Measurements from ENCODE around the gene ZBTB18. TPM values are rescaled to one million over a fixed set of nuclear protein-coding genes. Genes with fewer than 3 reads are reported as not detected.

ZBTB18 gene
- total RNA-seq, 1 donor from 2014 or later = 213 TPM

- Mint-ChIP-seq H3K27ac (ENCODE audit: unreplicated experiment) (no peak overlapping the region), H3K27me3 (ENCODE audit: unreplicated experiment) (peaks cover 8% of the 10 kb centered on the region), H3K4me1 (ENCODE audit: low read depth, unreplicated experiment) (peaks cover 3% of the 10 kb centered on the region), H3K36me3 (ENCODE audit: unreplicated experiment) (peaks cover 25% of the 10 kb centered on the region), H3K9me3 (ENCODE audit: unreplicated experiment) (peaks cover 2% of the 10 kb centered on the region), H3K4me3 (ENCODE audit: unreplicated experiment) (no peak overlapping the region)
- TF ChIP-seq, protein P1, sequence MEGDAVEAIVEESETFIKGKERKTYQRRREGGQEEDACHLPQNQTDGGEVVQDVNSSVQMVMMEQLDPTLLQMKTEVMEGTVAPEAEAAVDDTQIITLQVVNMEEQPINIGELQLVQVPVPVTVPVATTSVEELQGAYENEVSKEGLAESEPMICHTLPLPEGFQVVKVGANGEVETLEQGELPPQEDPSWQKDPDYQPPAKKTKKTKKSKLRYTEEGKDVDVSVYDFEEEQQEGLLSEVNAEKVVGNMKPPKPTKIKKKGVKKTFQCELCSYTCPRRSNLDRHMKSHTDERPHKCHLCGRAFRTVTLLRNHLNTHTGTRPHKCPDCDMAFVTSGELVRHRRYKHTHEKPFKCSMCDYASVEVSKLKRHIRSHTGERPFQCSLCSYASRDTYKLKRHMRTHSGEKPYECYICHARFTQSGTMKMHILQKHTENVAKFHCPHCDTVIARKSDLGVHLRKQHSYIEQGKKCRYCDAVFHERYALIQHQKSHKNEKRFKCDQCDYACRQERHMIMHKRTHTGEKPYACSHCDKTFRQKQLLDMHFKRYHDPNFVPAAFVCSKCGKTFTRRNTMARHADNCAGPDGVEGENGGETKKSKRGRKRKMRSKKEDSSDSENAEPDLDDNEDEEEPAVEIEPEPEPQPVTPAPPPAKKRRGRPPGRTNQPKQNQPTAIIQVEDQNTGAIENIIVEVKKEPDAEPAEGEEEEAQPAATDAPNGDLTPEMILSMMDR (IDR thresholded peaks at IDR 0.05; ENCODE audit: partially characterized antibody, unreplicated experiment) = no peak
- no peak for DNase-seq
Measured at GRCh38 chr1:244085891-244086290, 34.8 kb downstream of the ZBTB18 start.

- DNase-seq = no peak
- Mint-ChIP-seq H3K4me3 (ENCODE audit: unreplicated experiment) (no peak overlapping the region), H3K4me1 (ENCODE audit: low read depth, unreplicated experiment) (peaks cover 3% of the 10 kb centered on the region), H3K27ac (ENCODE audit: unreplicated experiment) (no peak overlapping the region), H3K36me3 (ENCODE audit: unreplicated experiment) (peaks cover 25% of the 10 kb centered on the region), H3K9me3 (ENCODE audit: unreplicated experiment) (no peaks in the 10 kb centered on the region), H3K27me3 (ENCODE audit: unreplicated experiment) (peaks cover 4% of the 10 kb centered on the region)
- TF ChIP-seq, protein P1 (IDR thresholded peaks at IDR 0.05; ENCODE audit: partially characterized antibody, unreplicated experiment) = no peak
Measured at GRCh38 chr1:244087021-244087560, 36.0 kb downstream of the ZBTB18 start.

- no peak for DNase-seq
- Mint-ChIP-seq H3K4me1 (ENCODE audit: low read depth, unreplicated experiment) (peaks cover 3% of the 10 kb centered on the region), H3K36me3 (ENCODE audit: unreplicated experiment) (peaks cover 25% of the 10 kb centered on the region), H3K27ac (ENCODE audit: unreplicated experiment) (no peak overlapping the region), H3K4me3 (ENCODE audit: unreplicated experiment) (no peak overlapping the region), H3K27me3 (ENCODE audit: unreplicated experiment) (peaks cover 2% of the 10 kb centered on the region), H3K9me3 (ENCODE audit: unreplicated experiment) (no peaks in the 10 kb centered on the region)
- TF ChIP-seq, protein P1 (IDR thresholded peaks at IDR 0.05; ENCODE audit: partially characterized antibody, unreplicated experiment) = no peak
Measured at GRCh38 chr1:244087611-244088010, 36.5 kb downstream of the ZBTB18 start.

DNA sequence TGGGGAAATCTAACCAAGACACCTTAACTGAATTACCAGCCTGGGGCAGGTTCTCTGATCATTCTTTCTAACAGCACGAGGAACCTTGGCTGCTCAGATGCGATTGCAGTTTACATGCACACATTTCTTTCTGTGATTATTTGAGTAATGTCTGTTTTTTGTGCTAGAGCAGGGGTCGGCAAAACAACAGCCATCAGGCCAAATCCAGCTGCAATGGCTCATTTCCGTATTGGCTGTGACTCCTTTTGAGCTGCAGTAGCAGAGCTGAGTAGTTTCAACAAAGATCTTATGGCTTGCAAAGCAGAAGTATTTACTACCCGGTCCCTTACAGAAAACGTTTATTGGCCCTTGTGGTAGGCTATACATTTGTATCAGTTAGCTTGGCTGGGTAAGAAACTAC, 37.1 kb downstream of the ZBTB18 start:
- no peaks in the 10 kb centered on the region for H3K9me3 Mint-ChIP-seq (ENCODE audit: unreplicated experiment)
- H3K4me3 Mint-ChIP-seq (ENCODE audit: unreplicated experiment) = no peak overlapping the region
- H3K4me1 Mint-ChIP-seq (ENCODE audit: low read depth, unreplicated experiment) = peaks cover 3% of the 10 kb centered on the region
- H3K27ac Mint-ChIP-seq (ENCODE audit: unreplicated experiment) = no peak overlapping the region
- TF ChIP-seq, protein P1 (IDR thresholded peaks at IDR 0.05; ENCODE audit: partially characterized antibody, unreplicated experiment) = no peak
- H3K36me3 Mint-ChIP-seq (ENCODE audit: unreplicated experiment) = peaks cover 25% of the 10 kb centered on the region
- peaks cover 1% of the 10 kb centered on the region for H3K27me3 Mint-ChIP-seq (ENCODE audit: unreplicated experiment)
- no peak for DNase-seq

GRCh38 chr1:244089561-244089960, 38.5 kb downstream of the ZBTB18 start:
- no peaks in the 10 kb centered on the region for H3K9me3 Mint-ChIP-seq (ENCODE audit: unreplicated experiment)
- H3K36me3 Mint-ChIP-seq (ENCODE audit: unreplicated experiment) = peaks cover 24% of the 10 kb centered on the region
- H3K27ac Mint-ChIP-seq (ENCODE audit: unreplicated experiment) = no peak overlapping the region
- peaks cover 1% of the 10 kb centered on the region for H3K27me3 Mint-ChIP-seq (ENCODE audit: unreplicated experiment)
- DNase-seq = no peak
- peaks cover 3% of the 10 kb centered on the region for H3K4me1 Mint-ChIP-seq (ENCODE audit: low read depth, unreplicated experiment)
- TF ChIP-seq, protein P1 (IDR thresholded peaks at IDR 0.05; ENCODE audit: partially characterized antibody, unreplicated experiment) = no peak
- H3K4me3 Mint-ChIP-seq (ENCODE audit: unreplicated experiment) = no peak overlapping the region

All from glutamatergic neuron (in vitro differentiated cells).